GM12873 (cell line): ENCODE measurements around the gene THOP1.

Source experiments
- CTCF ChIP-seq: IDR thresholded peaks from 2 replicates; pipeline ENCODE4 v1.5.1; 2012; ENCODE audit warnings: low read depth, mild to moderate bottlenecking, moderate library complexity, low read length, control low read depth; ENCODE audit not compliant: insufficient read depth; ENCODE audit errors: missing control alignments

The THOP1 gene

GRCh38 chr19:2840794-2841791 is 55.8 kb downstream of the THOP1 start, which contains the start of gene ZNF555:
ZNF555 (plus strand) TSS chr19:2841475; CDS start chr19:2841573, 98 bp downstream.
- peak; percentile 60 for TF ChIP-seq CTCF

- TF ChIP-seq CTCF = no peak
Observed at GRCh38 chr19:2841855-2842574, 56.7 kb downstream of the THOP1 start.

- TF ChIP-seq CTCF = no peak
Observed at GRCh38 chr19:2845107-2845506, 59.8 kb downstream of the THOP1 start.

GRCh38 chr19:2846180-2846894 is 61.0 kb downstream of the THOP1 start:
- no peak for TF ChIP-seq CTCF

- TF ChIP-seq CTCF = no peak
Observed at GRCh38 chr19:2847507-2847906, 62.2 kb downstream of the THOP1 start.

GRCh38 chr19:2848616-2849015 is 63.3 kb downstream of the THOP1 start:
- no peak for TF ChIP-seq CTCF
